ENCODE data around the gene ARG2.
A peak's percentile ranks its signal among the peaks of the same experiment; 100 is the strongest.
"Not testable (repeated sequence)": the region's sequence is repeated elsewhere in the genome, so short reads cannot be mapped to it uniquely, and the experiment has no call there.

The ARG2 gene

GRCh38 chr14:67579040-67579439 lies 40.7 kb upstream of the ARG2 start:
- H3K4me3 Mint-ChIP-seq = no peak overlapping the region
- H3K27ac Mint-ChIP-seq = no peak overlapping the region
- no peaks in the 10 kb centered on the region for H3K4me1 Mint-ChIP-seq
- H3K36me3 Mint-ChIP-seq = no peaks in the 10 kb centered on the region
- no peaks in the 10 kb centered on the region for H3K9me3 Mint-ChIP-seq
- DNase-seq (ENCODE audit: low spot score in 2 of 2) = no peak
- no peak for ATAC-seq (ENCODE audit: low read depth)
- H3K27me3 Mint-ChIP-seq = no peaks in the 10 kb centered on the region

- ATAC-seq (ENCODE audit: low read depth) = no peak
- no peak for DNase-seq (ENCODE audit: low spot score in 2 of 2)
- H3K36me3 Mint-ChIP-seq = no peaks in the 10 kb centered on the region
- no peaks in the 10 kb centered on the region for H3K4me1 Mint-ChIP-seq
- H3K9me3 Mint-ChIP-seq = no peaks in the 10 kb centered on the region
- no peak overlapping the region for H3K27ac Mint-ChIP-seq
- no peak overlapping the region for H3K4me3 Mint-ChIP-seq
- no peaks in the 10 kb centered on the region for H3K27me3 Mint-ChIP-seq
These were observed 40.1 kb upstream of the ARG2 start for GRCh38 chr14:67579636-67580035.

- H3K4me1 Mint-ChIP-seq = no peaks in the 10 kb centered on the region
- no peak overlapping the region for H3K4me3 Mint-ChIP-seq
- DNase-seq (ENCODE audit: low spot score in 2 of 2) (no peak), ATAC-seq (ENCODE audit: low read depth) (no peak)
- H3K9me3 Mint-ChIP-seq = no peaks in the 10 kb centered on the region
- H3K27me3 Mint-ChIP-seq = no peaks in the 10 kb centered on the region
- no peak overlapping the region for H3K27ac Mint-ChIP-seq
- H3K36me3 Mint-ChIP-seq = no peaks in the 10 kb centered on the region
These were observed 39.2 kb upstream of the ARG2 start for GRCh38 chr14:67580336-67581171.

GRCh38 chr14:67581643-67582042 lies 38.1 kb upstream of the ARG2 start:
- Mint-ChIP-seq H3K4me1 (peaks cover 6% of the 10 kb centered on the region), H3K27me3 (no peaks in the 10 kb centered on the region), H3K4me3 (no peak overlapping the region), H3K9me3 (no peaks in the 10 kb centered on the region), H3K36me3 (peaks cover 3% of the 10 kb centered on the region), H3K27ac (no peak overlapping the region)
- no peak for DNase-seq (ENCODE audit: low spot score in 2 of 2)
- no peak for ATAC-seq (ENCODE audit: low read depth)

- H3K4me3 Mint-ChIP-seq = no peak overlapping the region
- peaks cover 8% of the 10 kb centered on the region for H3K4me1 Mint-ChIP-seq
- ATAC-seq (ENCODE audit: low read depth) = no peak
- no peaks in the 10 kb centered on the region for H3K27me3 Mint-ChIP-seq
- H3K36me3 Mint-ChIP-seq = peaks cover 3% of the 10 kb centered on the region
- H3K27ac Mint-ChIP-seq = no peak overlapping the region
- DNase-seq (ENCODE audit: low spot score in 2 of 2) = no peak
- H3K9me3 Mint-ChIP-seq = no peaks in the 10 kb centered on the region
These were observed 37.7 kb upstream of the ARG2 start for GRCh38 chr14:67582061-67582460.

GRCh38 chr14:67583711-67584644 lies 35.7 kb upstream of the ARG2 start:
- peak; percentile 96 for ATAC-seq (ENCODE audit: low read depth)
- H3K36me3 Mint-ChIP-seq = peaks cover 3% of the 10 kb centered on the region
- no peak overlapping the region for H3K4me3 Mint-ChIP-seq
- no peaks in the 10 kb centered on the region for H3K9me3 Mint-ChIP-seq
- no peak overlapping the region for H3K27ac Mint-ChIP-seq
- DNase-seq (ENCODE audit: low spot score in 2 of 2) = peak; percentile 54 to 65
- no peaks in the 10 kb centered on the region for H3K27me3 Mint-ChIP-seq
- H3K4me1 Mint-ChIP-seq = peaks cover 8% of the 10 kb centered on the region

GRCh38 chr14:67584978-67585377 lies 34.7 kb upstream of the ARG2 start:
- ATAC-seq (ENCODE audit: low read depth) = no peak

GRCh38 chr14:67586369-67586768 lies 33.4 kb upstream of the ARG2 start:
- Mint-ChIP-seq H3K36me3 (peaks cover 7% of the 10 kb centered on the region), H3K27me3 (no peaks in the 10 kb centered on the region), H3K4me3 (no peak overlapping the region), H3K4me1 (peaks cover 8% of the 10 kb centered on the region), H3K27ac (peak overlapping the region; percentile 69), H3K9me3 (no peaks in the 10 kb centered on the region)
- ATAC-seq (ENCODE audit: low read depth) = no peak
- no peak for DNase-seq (ENCODE audit: low spot score in 2 of 2)

More at GRCh38 chr14:67584978-67585377, 34.7 kb upstream of the ARG2 start:
- Mint-ChIP-seq H3K36me3 (peaks cover 5% of the 10 kb centered on the region), H3K27me3 (no peaks in the 10 kb centered on the region), H3K9me3 (no peaks in the 10 kb centered on the region), H3K4me1 (peaks cover 8% of the 10 kb centered on the region), H3K27ac (no peak overlapping the region), H3K4me3 (no peak overlapping the region)
- no peak for DNase-seq (ENCODE audit: low spot score in 2 of 2)

GRCh38 chr14:67589204-67589770 lies 30.4 kb upstream of the ARG2 start:
- Mint-ChIP-seq H3K9me3 (no peaks in the 10 kb centered on the region), H3K27ac (no peak overlapping the region), H3K36me3 (peaks cover 16% of the 10 kb centered on the region)

GRCh38 chr14:67593650-67594049 lies 26.1 kb upstream of the ARG2 start:
- H3K36me3 Mint-ChIP-seq = peaks cover 16% of the 10 kb centered on the region
- H3K4me1 Mint-ChIP-seq = peaks cover 22% of the 10 kb centered on the region

More at GRCh38 chr14:67589204-67589770, 30.4 kb upstream of the ARG2 start:
- H3K4me1 Mint-ChIP-seq = peaks cover 11% of the 10 kb centered on the region
- DNase-seq (ENCODE audit: low spot score in 2 of 2) = no peak
- no peaks in the 10 kb centered on the region for H3K27me3 Mint-ChIP-seq
- H3K4me3 Mint-ChIP-seq = no peak overlapping the region
- no peak for ATAC-seq (ENCODE audit: low read depth)

GRCh38 chr14:67595392-67595791 lies 24.3 kb upstream of the ARG2 start:
- DNase-seq (ENCODE audit: low spot score in 2 of 2) = no peak
- Mint-ChIP-seq H3K4me1 (peaks cover 33% of the 10 kb centered on the region), H3K9me3 (no peaks in the 10 kb centered on the region), H3K27ac (peak overlapping the region; percentile 46), H3K4me3 (no peak overlapping the region), H3K36me3 (peaks cover 14% of the 10 kb centered on the region), H3K27me3 (no peaks in the 10 kb centered on the region)
- no peak for ATAC-seq (ENCODE audit: low read depth)

More at GRCh38 chr14:67593650-67594049, 26.1 kb upstream of the ARG2 start:
- H3K9me3 Mint-ChIP-seq; DNase-seq (ENCODE audit: low spot score in 2 of 2); H3K4me3 Mint-ChIP-seq; ATAC-seq (ENCODE audit: low read depth); H3K27me3 Mint-ChIP-seq; H3K27ac Mint-ChIP-seq: not testable (repeated sequence)

- Mint-ChIP-seq H3K36me3 (peaks cover 2% of the 10 kb centered on the region), H3K27me3 (no peaks in the 10 kb centered on the region), H3K9me3 (peaks cover 3% of the 10 kb centered on the region), H3K4me1 (peaks cover 48% of the 10 kb centered on the region), H3K27ac (peak within 1 kb of the TSS; percentile 95), H3K4me3 (peak within 1 kb of the TSS; percentile 96)
- ATAC-seq (ENCODE audit: low read depth) = peak; percentile 86
- peak; percentile 95 to 96 for DNase-seq (ENCODE audit: low spot score in 2 of 2)
These were observed 19.8 kb upstream of the ARG2 start, which contains the start of gene PIGH for GRCh38 chr14:67599698-67600561. TSS of gene PIGH (minus strand) at chr14:67600268. CDS start at chr14:67600203, 65 bp downstream.

- peaks cover 44% of the 10 kb centered on the region for H3K4me1 Mint-ChIP-seq
- H3K36me3 Mint-ChIP-seq; H3K9me3 Mint-ChIP-seq; DNase-seq (ENCODE audit: low spot score in 2 of 2); ATAC-seq (ENCODE audit: low read depth); H3K27me3 Mint-ChIP-seq: not testable (repeated sequence)
- peak overlapping the region; percentile 96 for H3K4me3 Mint-ChIP-seq
- peak overlapping the region; percentile 95 for H3K27ac Mint-ChIP-seq
These were observed 19.2 kb upstream of the ARG2 start for GRCh38 chr14:67600562-67600974.
